Activated naive CD4-positive, alpha-beta T cell treated with anti-CD3 and anti-CD28 coated beads, Interleukin-2, amount 50 U/mL, for 24 hours (primary cell): ENCODE measurements around the gene TBC1D9B.

ENCODE experiments used
- H3K27ac Mint-ChIP-seq: one replicate; pipeline ENCODE4 v1.8.0; 2021; ENCODE audit warnings: mild to moderate bottlenecking, mixed read lengths
- H3K27me3 Mint-ChIP-seq: one replicate; pipeline ENCODE4 v1.8.0; 2021; ENCODE audit warnings: mixed read lengths
- H3K36me3 Mint-ChIP-seq: one replicate; pipeline ENCODE4 v1.8.0; 2021; ENCODE audit warnings: mixed read lengths
- H3K4me1 Mint-ChIP-seq: one replicate; pipeline ENCODE4 v1.8.0; 2021; ENCODE audit warnings: mixed read lengths
- H3K4me3 Mint-ChIP-seq: one replicate; pipeline ENCODE4 v1.8.0; 2021; ENCODE audit warnings: mild to moderate bottlenecking, mixed read lengths
- H3K9me3 Mint-ChIP-seq: one replicate; pipeline ENCODE4 v1.8.0; 2021; ENCODE audit warnings: mixed read lengths

The TBC1D9B gene

GRCh38 chr5:179869641-179870402 is 37.9 kb downstream of the TBC1D9B start:
- peaks cover 4% of the 10 kb centered on the region for H3K4me1 Mint-ChIP-seq
- no peaks in the 10 kb centered on the region for H3K9me3 Mint-ChIP-seq
- no peaks in the 10 kb centered on the region for H3K27me3 Mint-ChIP-seq
- no peak overlapping the region for H3K27ac Mint-ChIP-seq
- peaks cover 2% of the 10 kb centered on the region for H3K36me3 Mint-ChIP-seq
- H3K4me3 Mint-ChIP-seq, result no peak overlapping the region

- Mint-ChIP-seq H3K4me3 (no peak overlapping the region), H3K36me3 (peaks cover 2% of the 10 kb centered on the region), H3K27me3 (no peaks in the 10 kb centered on the region), H3K4me1 (peaks cover 4% of the 10 kb centered on the region), H3K9me3 (no peaks in the 10 kb centered on the region), H3K27ac (no peak overlapping the region)
Measured at GRCh38 chr5:179869101-179869500, 38.6 kb downstream of the TBC1D9B start.

GRCh38 chr5:179868541-179868940 is 39.2 kb downstream of the TBC1D9B start:
- Mint-ChIP-seq H3K36me3 (peaks cover 4% of the 10 kb centered on the region), H3K4me3 (no peak overlapping the region), H3K27me3 (no peaks in the 10 kb centered on the region), H3K4me1 (peaks cover 4% of the 10 kb centered on the region), H3K27ac (no peak overlapping the region), H3K9me3 (no peaks in the 10 kb centered on the region)

- H3K27me3 Mint-ChIP-seq, result no peaks in the 10 kb centered on the region
- H3K9me3 Mint-ChIP-seq, result no peaks in the 10 kb centered on the region
- no peak overlapping the region for H3K4me3 Mint-ChIP-seq
- H3K4me1 Mint-ChIP-seq, result peaks cover 4% of the 10 kb centered on the region
- no peak overlapping the region for H3K27ac Mint-ChIP-seq
- peaks cover 6% of the 10 kb centered on the region for H3K36me3 Mint-ChIP-seq
Measured at GRCh38 chr5:179867476-179867875, 40.2 kb downstream of the TBC1D9B start.

GRCh38 chr5:179867079-179867465 is 40.6 kb downstream of the TBC1D9B start:
- Mint-ChIP-seq H3K4me3 (no peak overlapping the region), H3K9me3 (no peaks in the 10 kb centered on the region), H3K36me3 (peaks cover 7% of the 10 kb centered on the region), H3K27me3 (no peaks in the 10 kb centered on the region), H3K27ac (no peak overlapping the region), H3K4me1 (peaks cover 4% of the 10 kb centered on the region)

- H3K9me3 Mint-ChIP-seq, result no peaks in the 10 kb centered on the region
- H3K27me3 Mint-ChIP-seq, result no peaks in the 10 kb centered on the region
- H3K4me3 Mint-ChIP-seq, result no peak overlapping the region
- peaks cover 7% of the 10 kb centered on the region for H3K36me3 Mint-ChIP-seq
- no peak overlapping the region for H3K27ac Mint-ChIP-seq
- H3K4me1 Mint-ChIP-seq, result peaks cover 4% of the 10 kb centered on the region
Measured at GRCh38 chr5:179866241-179867078, 41.2 kb downstream of the TBC1D9B start.

GRCh38 chr5:179865491-179866240 is 42.0 kb downstream of the TBC1D9B start:
- Mint-ChIP-seq H3K4me1 (peaks cover 4% of the 10 kb centered on the region), H3K36me3 (peaks cover 5% of the 10 kb centered on the region), H3K27me3 (no peaks in the 10 kb centered on the region), H3K4me3 (no peak overlapping the region), H3K9me3 (no peaks in the 10 kb centered on the region), H3K27ac (no peak overlapping the region)

- Mint-ChIP-seq H3K36me3 (peaks cover 5% of the 10 kb centered on the region), H3K9me3 (no peaks in the 10 kb centered on the region), H3K27me3 (no peaks in the 10 kb centered on the region), H3K4me3 (no peak overlapping the region), H3K4me1 (peaks cover 4% of the 10 kb centered on the region), H3K27ac (no peak overlapping the region)
Measured at GRCh38 chr5:179864686-179865085, 43.0 kb downstream of the TBC1D9B start.

- peaks cover 4% of the 10 kb centered on the region for H3K4me1 Mint-ChIP-seq
- no peak overlapping the region for H3K27ac Mint-ChIP-seq
- H3K36me3 Mint-ChIP-seq, result peaks cover 5% of the 10 kb centered on the region
- H3K9me3 Mint-ChIP-seq, result no peaks in the 10 kb centered on the region
- H3K27me3 Mint-ChIP-seq, result no peaks in the 10 kb centered on the region
- no peak overlapping the region for H3K4me3 Mint-ChIP-seq
Measured at GRCh38 chr5:179863449-179864085, 44.1 kb downstream of the TBC1D9B start.

GRCh38 chr5:179862891-179863290 is 44.8 kb downstream of the TBC1D9B start:
- Mint-ChIP-seq H3K4me1 (peaks cover 11% of the 10 kb centered on the region), H3K27me3 (no peaks in the 10 kb centered on the region), H3K9me3 (no peaks in the 10 kb centered on the region), H3K27ac (no peak overlapping the region), H3K4me3 (no peak overlapping the region), H3K36me3 (peaks cover 5% of the 10 kb centered on the region)

- Mint-ChIP-seq H3K27ac (no peak overlapping the region), H3K27me3 (no peaks in the 10 kb centered on the region), H3K4me1 (peaks cover 16% of the 10 kb centered on the region)
Measured at GRCh38 chr5:179862296-179862695, 45.4 kb downstream of the TBC1D9B start.

GRCh38 chr5:179860301-179860700 is 47.4 kb downstream of the TBC1D9B start:
- Mint-ChIP-seq H3K36me3 (peaks cover 5% of the 10 kb centered on the region), H3K27ac (peak overlapping the region; percentile 72), H3K9me3 (no peaks in the 10 kb centered on the region), H3K4me1 (peaks cover 16% of the 10 kb centered on the region), H3K27me3 (no peaks in the 10 kb centered on the region), H3K4me3 (peak overlapping the region; percentile 76)

More at GRCh38 chr5:179862296-179862695, 45.4 kb downstream of the TBC1D9B start:
- Mint-ChIP-seq H3K9me3 (no peaks in the 10 kb centered on the region), H3K36me3 (peaks cover 5% of the 10 kb centered on the region), H3K4me3 (no peak overlapping the region)

GRCh38 chr5:179858586-179859427 is 48.9 kb downstream of the TBC1D9B start, which contains the start of gene MRNIP:
TSS of gene MRNIP (minus strand) at chr5:179858817. CDS start at chr5:179858796, 21 bp downstream.
- Mint-ChIP-seq H3K4me1 (peaks cover 18% of the 10 kb centered on the region), H3K27me3 (no peaks in the 10 kb centered on the region), H3K4me3 (peak within 1 kb of the TSS; percentile 97), H3K36me3 (peaks cover 4% of the 10 kb centered on the region), H3K9me3 (no peaks in the 10 kb centered on the region), H3K27ac (peak within 1 kb of the TSS; percentile 92)

GRCh38 chr5:179858241-179858585 is 49.5 kb downstream of the TBC1D9B start:
- H3K36me3 Mint-ChIP-seq, result peaks cover 3% of the 10 kb centered on the region
- no peaks in the 10 kb centered on the region for H3K9me3 Mint-ChIP-seq
- peak overlapping the region; percentile 92 for H3K27ac Mint-ChIP-seq
- H3K4me1 Mint-ChIP-seq, result peaks cover 18% of the 10 kb centered on the region
- peak overlapping the region; percentile 97 for H3K4me3 Mint-ChIP-seq
- H3K27me3 Mint-ChIP-seq, result no peaks in the 10 kb centered on the region
